Right lobe of liver (tissue), 6 donors: ENCODE data around the gene STOX2. TPM values are rescaled to one million over a fixed set of nuclear protein-coding genes. Genes with fewer than 3 reads are reported as not detected.

ENCODE experiments used
- ATAC-seq, 4 donors: fragments of 200-7000 bp; cut with Tn5 transposase; one replicate each; pipeline ENCODE4 v1.9.1; 2020; ENCODE audit warnings: mild to moderate bottlenecking in 4 of 4, moderate library complexity in 4 of 4
- DNase-seq, 3 donors: peaks; one replicate each; pipeline ENCODE4 v3.0.0-alpha.2; 2020
- H3K27ac ChIP-seq, 3 donors: fragments of 200-600 bp; one replicate each; pipeline ENCODE4 v1.8.0; 2022
- H3K27me3 ChIP-seq, 2 donors: fragments of 200-600 bp; one replicate each; pipeline ENCODE4 v1.8.0; 2022
- H3K36me3 ChIP-seq, 4 donors: fragments of 200-600 bp; sonication (generic) in 1 of 4; one replicate each; pipeline versions ENCODE4 v1.5.1 to v1.8.0; 2017 to 2022; ENCODE audit warnings: control low read depth in 1 of 4
- H3K4me1 ChIP-seq, 4 donors: fragments of 200-600 bp; sonication (generic) in 1 of 4; one replicate each; pipeline versions ENCODE4 v1.5.1 to v1.8.0; 2017 to 2022; ENCODE audit warnings: control low read depth in 1 of 4
- H3K4me3 ChIP-seq, 3 donors: fragments of 200-600 bp; one replicate each; pipeline ENCODE4 v1.8.0; 2022
- H3K9me3 ChIP-seq, 4 donors: fragments of 200-600 bp; sonication (generic) in 1 of 4; one replicate each; pipeline versions ENCODE4 v1.5.1 to v1.8.0; 2017 to 2022; ENCODE audit warnings: control low read depth in 1 of 4
- CTCF ChIP-seq, 4 donors: fragments of 200-600 bp in 3 of 4; fragments of 450-650 bp in 1 of 4; IDR thresholded peaks; one replicate each; pipeline versions ENCODE4 v1.5.1 to v1.8.0; 2016 to 2022; ENCODE audit warnings: antibody characterized with exemption in 4 of 4, mild to moderate bottlenecking in 2 of 4
- POLR2A ChIP-seq: fragments of 450-650 bp; IDR thresholded peaks from one replicate; pipeline ENCODE4 v1.6.1; 2017; ENCODE audit warnings: antibody characterized with exemption, mild to moderate bottlenecking
- WGBS: methylation state at CpG from one replicate; pipeline ENCODE4 v1.1.6; 2018; ENCODE audit warnings: low coverage, low lambda C conversion rate; ENCODE audit not compliant: insufficient coverage; ENCODE audit errors: missing lambda C conversion rate; 5-methylcytosine and 5-hydroxymethylcytosine counted together
- intact Hi-C, 2 donors: fragments of 100-400 bp; cut with DNase I; formaldehyde crosslinking; loops; one replicate each; pipeline versions ENCODE4 v1.11.2 to v1.14.1; 2022
- total RNA-seq, 6 experiments: library from RNA; depleted of rRNA in 2 of 6; stranded (reverse); fragments of >200 nt in 2 of 6; fragmentation: NEBNext Ultra II Directional in 3 of 6; extraction: Animal tissue kit (Norgen Biotek cat#: 25700) in 3 of 6; gene quantifications; one replicate each; pipeline versions ENCODE4 v1.1.0 to v1.2.4, GENCODE V29; 2016 to 2023
- donor health status: DM: no; HTN: yes; CAD: no.
- donor health status: DM: no; HTN: no; CAD: no.
- donor health status: DM: no; HTN: no; CAD: no.
- donor health status: DM: no; HTN: yes; CAD: no.
- donor health status: DM: no; HTN: yes; CAD: no.

STOX2 gene
- total RNA-seq, 6 experiments from 2014 or later = 1.9 to 5.1 (median 3.2) TPM

GRCh38 chr4:184000457-184001396 is 95.6 kb downstream of the STOX2 start:
- H3K27me3 ChIP-seq = no peaks in the 10 kb centered on the region
- 84% methylated on average over 20 of the region's 26 CpGs for WGBS
- intact Hi-C loops = no loop called here
- ATAC-seq (no peak), DNase-seq (no peak)
- H3K4me1 ChIP-seq = no peaks in the 10 kb centered on the region
- H3K27ac ChIP-seq = no peak overlapping the region
- TF ChIP-seq CTCF (IDR thresholded peaks at IDR 0.05) (no peak), POLR2A (no peak)
- no peaks in the 10 kb centered on the region for H3K36me3 ChIP-seq
- H3K9me3 ChIP-seq = no peaks in the 10 kb centered on the region
- H3K4me3 ChIP-seq = no peak overlapping the region

- Histone ChIP-seq H3K36me3 (no peaks in the 10 kb centered on the region), H3K4me3 (no peak overlapping the region), H3K27ac (no peak overlapping the region), H3K9me3 (no peaks in the 10 kb centered on the region), H3K27me3 (no peaks in the 10 kb centered on the region), H3K4me1 (no peaks in the 10 kb centered on the region)
- ATAC-seq = no peak
- intact Hi-C loops = no loop called here
- TF ChIP-seq CTCF (IDR thresholded peaks at IDR 0.05) (no peak), POLR2A (no peak)
- DNase-seq = no peak
- whole genome bisulfite sequencing = 87% methylated on average over 3 of the region's 4 CpGs
Measured at GRCh38 chr4:184003433-184003832, 98.3 kb downstream of the STOX2 start.

- intact Hi-C loops = no loop called here
- DNase-seq = no peak
- no peak for ATAC-seq
- H3K27ac ChIP-seq = no peak overlapping the region
- no peaks in the 10 kb centered on the region for H3K9me3 ChIP-seq
- WGBS = 90% methylated on average over 3 of the region's 3 CpGs
- no peak overlapping the region for H3K4me3 ChIP-seq
- no peaks in the 10 kb centered on the region for H3K36me3 ChIP-seq
- TF ChIP-seq POLR2A = no peak
- TF ChIP-seq CTCF (IDR thresholded peaks at IDR 0.05) = no peak
- H3K4me1 ChIP-seq = no peaks in the 10 kb centered on the region
- no peaks in the 10 kb centered on the region for H3K27me3 ChIP-seq
Measured at GRCh38 chr4:184007891-184008290, 102.8 kb downstream of the STOX2 start.

- ATAC-seq (no peak), DNase-seq (no peak)
- no peaks in the 10 kb centered on the region for H3K27me3 ChIP-seq
- H3K36me3 ChIP-seq = no peaks in the 10 kb centered on the region
- H3K4me3 ChIP-seq = no peak overlapping the region
- no peaks in the 10 kb centered on the region for H3K4me1 ChIP-seq
- no peak for TF ChIP-seq POLR2A
- TF ChIP-seq CTCF (IDR thresholded peaks at IDR 0.05) = no peak
- intact Hi-C loops = no loop called here
- 95% methylated on average over 6 of the region's 14 CpGs for WGBS
- H3K27ac ChIP-seq = no peak overlapping the region
- no peaks in the 10 kb centered on the region for H3K9me3 ChIP-seq
Measured at GRCh38 chr4:184010696-184011095, 105.6 kb downstream of the STOX2 start.
